NCI-H526 treated with DMSO at 0.1 percent for 48 hours (cell line): ENCODE measurements around the gene ZNF423.

Experiments
- DNase-seq: peaks from one replicate; lab custom pipeline; 2025; lab: John Stamatoyannopoulos, UW

Gene ZNF423

DNA sequence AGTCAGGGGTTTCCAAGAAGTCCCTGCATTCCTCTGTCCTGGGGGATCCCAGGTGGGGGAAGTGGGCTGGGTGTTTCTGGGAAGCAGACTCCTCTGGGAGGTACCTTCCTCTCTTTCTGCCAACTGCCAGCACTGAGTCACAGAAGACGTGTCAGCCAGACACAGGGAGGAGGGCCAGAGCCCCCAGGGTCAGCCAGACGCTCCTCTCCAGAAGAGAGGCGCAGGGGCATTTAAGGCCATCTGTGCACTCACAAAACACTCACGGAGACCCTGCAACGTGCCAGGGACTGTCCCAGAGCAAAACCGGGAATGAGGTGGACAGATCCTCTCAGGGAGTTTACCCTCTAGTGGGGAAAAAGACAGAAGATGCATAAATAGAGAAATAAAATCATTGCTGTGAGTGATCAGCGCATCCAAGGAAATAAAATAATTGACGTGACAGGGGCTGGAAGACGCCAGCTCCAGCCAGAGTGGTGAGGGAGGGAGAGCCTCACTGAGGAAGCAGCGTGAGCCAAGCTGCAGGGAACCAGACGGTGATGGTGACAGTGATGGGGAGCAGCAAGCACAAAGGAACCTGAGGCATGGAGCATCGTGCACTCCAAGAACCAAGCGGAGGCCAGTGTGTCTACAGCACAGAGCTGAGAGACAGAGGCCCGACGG lies 105.4 kb downstream of the ZNF423 start:
- DNase-seq, result no peak

DNA sequence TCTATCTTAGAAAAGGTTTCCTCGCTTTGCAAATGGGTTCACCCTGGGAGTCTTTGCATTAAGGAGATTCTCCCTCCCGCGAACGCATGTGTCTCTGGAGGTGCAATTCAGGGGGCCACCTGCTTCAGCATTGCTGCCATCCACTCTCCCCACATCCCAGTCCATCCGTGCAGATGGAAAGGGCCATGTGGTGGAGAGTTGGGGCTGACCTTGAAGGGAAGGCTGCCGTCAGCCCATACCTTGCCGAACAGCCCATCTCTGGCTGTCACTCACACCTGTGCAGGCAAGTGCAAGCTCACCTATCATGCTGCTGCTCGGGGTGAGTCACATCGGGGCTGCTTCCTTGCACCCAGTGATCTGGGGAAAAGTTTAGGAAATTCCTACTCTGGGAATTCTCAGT lies 106.1 kb downstream of the ZNF423 start:
- no peak for DNase-seq

DNA sequence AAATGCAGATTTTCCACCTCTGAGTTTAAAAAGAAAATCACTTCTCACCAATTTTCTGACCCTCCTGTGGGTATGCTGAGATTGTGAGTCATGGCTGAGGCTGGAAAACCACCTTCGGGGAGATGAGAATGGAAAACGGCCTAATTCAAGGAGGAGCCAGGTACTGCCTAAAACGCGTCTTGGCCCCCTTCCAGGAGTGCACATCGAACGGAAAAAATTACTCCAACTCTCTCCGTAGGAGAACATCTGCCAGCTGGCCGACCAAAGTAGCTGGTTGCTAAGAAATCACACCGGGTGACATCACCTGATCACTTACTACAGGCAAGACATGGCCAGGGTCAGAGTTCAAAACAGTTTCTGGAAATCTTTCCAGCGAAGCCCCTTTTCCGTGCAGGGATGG lies 107.6 kb downstream of the ZNF423 start:
- DNase-seq, result no peak

DNA sequence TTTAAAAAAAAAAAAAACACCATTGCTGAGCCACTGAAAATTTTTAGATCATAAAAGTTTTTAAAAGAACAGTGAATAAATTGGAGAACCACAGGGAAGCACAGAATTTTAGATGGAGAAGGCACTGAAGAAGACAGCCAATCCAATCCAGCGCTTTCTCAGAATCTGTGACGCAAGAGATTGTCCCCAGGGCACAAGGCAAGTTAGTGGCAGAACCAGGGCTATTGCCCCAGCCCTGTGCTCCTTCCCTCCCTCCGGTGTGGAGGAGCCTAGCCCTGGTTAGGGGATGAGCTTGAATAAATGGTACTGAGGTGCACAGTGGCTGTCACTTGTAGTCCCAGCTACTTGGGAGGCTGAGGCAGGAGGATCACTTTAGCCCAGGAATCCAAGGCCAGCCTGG lies 108.3 kb downstream of the ZNF423 start:
- DNase-seq, result no peak

DNA sequence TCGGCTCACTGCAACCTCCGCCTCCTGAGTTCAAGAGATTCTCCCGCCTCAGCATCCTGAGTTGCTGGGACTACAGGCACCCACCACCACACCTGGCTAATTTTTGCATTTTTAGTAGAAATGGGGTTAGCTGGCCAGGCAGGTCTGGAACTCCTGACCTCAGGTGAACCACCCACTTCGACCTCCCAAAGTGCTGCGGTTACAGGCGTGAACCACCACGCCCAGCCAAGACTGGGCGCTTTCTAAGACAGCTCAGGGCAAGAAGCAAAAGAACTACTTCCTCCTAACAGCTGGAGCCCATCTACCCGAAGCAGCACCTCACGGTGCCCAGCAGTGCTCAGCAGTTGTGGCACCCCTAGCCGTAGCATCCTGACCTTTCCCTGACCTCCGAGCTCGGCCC lies 109.4 kb downstream of the ZNF423 start:
- no peak for DNase-seq

DNA sequence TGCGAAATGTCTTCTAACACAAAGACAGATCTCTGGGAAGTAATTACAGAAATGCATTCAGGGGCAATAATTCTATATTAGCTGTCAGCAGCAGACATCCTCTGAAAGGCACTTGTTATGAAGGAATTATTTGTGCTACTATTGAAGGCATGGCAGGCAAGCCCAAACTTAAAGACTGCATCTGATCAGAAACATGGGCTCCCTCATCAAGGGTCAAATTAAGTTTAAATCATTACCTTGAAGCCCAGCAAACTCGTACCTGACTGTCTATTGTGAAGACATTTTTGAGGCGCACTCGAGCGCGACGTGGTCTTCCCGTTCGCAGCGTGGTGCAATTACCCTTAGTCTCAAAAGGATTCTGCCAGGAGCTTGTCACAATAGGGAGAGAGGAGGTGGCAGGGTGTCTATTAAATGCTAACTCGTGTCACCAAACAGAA lies 110.6 kb downstream of the ZNF423 start:
- DNase-seq, result no peak

DNA sequence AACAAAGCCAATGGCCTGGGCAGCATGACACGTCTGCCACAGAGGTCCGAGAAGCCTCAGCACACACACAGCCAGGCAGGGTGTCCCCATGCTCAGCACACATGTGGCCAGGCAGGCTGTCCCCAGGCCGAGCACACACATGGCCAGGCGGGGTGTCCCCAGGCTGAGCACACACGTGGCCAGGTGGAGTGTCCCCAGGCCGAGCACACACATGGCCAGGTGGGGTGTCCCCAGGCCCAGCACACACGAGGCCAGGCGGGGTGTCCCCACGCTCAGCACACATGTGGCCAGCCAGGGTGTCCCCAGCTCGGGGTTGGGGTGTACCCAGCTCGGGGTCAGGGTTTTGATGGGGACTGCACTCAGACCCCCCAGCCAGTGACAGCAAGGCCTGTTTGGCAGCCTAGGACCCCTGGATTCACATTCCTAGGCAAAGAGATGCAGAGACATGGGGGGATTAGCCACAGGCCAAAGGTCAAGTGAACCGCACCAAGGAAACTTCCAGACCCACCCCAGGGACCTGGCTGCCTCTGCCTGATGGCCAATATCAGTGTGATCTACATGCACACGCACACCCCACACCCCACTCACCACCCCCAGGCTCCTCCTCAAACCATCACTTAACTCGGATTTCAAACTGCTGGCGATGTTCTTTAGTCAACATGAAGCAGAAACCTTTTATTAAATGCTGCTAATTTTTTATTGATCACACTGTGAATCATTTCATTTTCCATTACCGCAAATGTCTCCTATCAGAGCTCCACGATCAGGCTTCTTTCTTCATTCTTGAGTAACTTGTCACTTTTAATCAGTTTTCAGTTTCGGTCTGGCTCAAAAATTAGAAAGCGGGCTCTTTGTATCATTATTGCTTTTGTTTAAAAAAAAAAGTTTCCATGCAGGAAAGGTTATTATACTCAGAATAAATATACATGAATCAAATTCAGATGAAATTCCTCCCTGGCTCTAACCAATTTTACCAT lies 111.4 kb downstream of the ZNF423 start:
- no peak for DNase-seq

DNA sequence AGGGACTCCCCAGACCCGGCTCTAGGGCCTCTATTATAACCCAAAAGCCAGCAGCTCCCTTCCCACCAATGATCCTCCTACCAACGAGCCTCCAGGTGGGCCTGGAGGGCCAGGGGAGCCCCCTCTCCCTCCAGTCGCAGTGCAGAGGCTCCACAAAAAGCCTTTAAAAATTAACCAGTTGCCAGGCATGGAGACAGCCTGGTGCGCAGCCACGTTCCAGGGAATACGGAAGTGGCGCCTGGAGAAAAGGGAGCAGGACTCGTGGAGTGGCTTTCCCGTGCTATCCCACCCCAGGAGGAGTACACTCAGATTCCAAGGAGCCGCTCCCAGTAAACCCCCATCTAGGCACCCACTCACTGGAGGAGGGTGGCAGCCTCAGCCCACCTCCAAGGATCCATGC lies 112.3 kb downstream of the ZNF423 start:
- DNase-seq, result no peak

DNA sequence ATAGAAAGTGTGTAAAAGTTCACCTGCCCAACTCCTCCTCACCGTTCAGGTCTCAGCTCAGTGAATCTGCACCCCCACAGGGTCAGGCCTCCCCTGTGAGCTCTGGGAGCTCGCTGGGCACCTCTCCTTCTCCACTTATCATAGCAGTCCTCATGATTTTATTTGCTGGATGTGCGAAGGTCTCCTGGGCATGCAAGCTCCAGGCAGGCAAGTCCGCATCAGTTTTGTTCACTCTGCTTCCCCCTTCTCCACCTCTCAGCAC lies 112.8 kb downstream of the ZNF423 start:
- DNase-seq, result no peak

DNA sequence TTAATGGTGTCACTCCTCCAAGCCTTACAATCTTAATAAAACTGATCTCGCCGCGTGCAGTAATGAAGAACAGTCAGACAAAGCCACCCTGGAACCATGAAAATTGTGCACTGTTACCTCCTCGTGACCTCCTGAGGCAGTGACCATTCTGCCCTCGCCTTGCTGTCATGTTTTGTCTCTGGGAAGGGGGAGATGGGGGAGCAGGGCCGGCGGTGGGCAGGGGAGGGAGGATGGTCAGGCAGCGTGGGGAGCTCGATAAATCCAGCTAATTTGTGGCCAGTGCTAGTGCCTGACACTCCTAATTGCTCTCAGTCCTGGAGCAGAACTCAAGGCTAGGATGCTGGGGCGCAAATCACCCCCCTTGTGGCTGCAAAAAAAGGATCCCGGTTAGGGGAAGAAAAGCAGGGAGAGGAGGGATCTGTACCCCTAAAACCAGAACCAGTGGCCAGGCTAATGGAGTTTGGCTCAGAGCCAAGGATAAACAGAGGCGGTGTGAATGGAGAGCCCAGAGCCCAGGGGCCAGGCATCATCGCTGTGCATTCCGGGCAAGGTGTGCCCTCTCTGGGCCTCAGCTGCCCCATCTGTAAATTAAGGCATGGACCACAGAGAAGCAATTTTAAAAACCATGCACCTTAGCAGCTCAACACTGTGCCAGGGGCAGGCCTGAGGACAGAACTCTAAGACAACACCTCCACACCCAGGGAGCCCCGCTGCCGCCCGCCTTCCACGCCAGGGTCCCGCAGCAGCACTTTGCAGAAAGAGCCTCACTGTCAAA lies 113.3 kb downstream of the ZNF423 start:
- DNase-seq, result no peak

DNA sequence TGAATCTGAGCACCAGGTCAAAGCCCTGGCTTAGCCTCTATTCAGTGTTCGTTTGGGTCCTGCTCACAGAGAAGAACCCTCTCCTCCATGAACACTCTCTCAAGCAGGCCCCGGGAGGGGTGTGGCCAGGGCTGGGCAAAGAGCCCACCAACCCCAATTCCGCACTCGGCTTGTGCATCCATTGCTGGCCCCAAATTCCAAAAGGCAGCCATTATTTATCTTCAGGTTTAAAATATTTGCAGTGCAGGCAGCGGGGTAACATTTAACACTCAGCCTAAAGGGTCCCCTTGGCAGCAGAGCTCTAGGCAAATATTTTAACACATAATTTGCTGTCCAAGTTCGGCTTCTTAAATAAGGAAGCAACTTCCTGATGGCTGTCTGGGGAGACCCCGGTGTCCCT lies 115.7 kb downstream of the ZNF423 start:
- no peak for DNase-seq

DNA sequence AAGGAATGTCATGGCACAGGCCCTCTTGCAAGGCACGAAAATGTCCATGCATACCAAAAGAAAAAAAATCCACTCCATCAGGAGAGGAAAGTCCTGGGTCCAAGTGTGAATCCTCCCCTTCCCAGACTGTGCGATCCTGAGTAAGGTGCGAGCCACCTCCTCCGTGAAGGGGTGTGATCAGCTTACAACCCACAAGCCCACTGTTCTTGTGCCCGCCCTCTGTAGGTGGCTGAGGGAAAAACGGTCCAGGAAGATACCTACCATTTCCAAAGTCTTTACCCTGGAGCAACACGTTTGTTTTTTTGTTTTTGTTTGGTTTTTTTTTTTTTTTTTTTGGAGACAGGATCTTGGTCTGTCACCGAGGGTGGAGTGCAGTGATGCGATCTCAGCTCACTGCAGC lies 116.5 kb downstream of the ZNF423 start:
- DNase-seq, result no peak

DNA sequence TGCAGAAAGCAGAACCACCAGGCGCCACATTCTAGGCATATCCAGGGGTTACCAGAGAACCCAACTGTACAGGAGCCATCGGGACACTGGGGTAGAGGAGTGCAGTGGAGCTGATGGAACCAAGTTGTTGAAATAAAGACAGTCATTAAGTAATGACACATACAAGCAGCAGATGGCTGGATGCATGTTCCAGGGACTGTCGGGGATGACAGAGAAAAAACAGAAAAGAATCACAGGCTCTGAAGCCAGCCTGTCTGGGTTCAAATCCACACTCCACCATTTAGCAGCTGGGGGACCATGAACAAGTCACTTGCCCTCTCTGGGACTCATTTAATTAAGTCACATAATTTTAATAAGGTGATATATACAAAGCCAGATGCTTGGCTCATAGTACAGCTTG lies 117.1 kb downstream of the ZNF423 start:
- no peak for DNase-seq

DNA sequence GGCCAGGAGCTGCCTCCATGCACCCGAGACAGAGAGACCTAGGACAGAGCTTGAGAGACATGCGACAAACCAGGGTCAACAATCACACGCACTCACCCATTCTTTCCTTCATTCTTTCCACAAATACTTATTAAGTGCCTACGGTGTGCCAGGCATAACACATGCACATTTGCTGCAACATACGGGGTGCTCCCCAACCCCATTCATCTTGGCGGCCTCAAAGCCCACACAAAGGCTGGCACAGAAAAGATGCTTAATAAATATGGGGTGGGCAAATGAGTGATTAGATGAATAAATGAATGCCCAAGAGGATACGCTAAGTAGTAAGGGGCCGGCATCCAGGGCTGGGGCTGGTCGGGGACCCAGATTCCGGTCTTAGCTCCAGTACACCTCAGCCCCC lies 117.9 kb downstream of the ZNF423 start:
- no peak for DNase-seq

DNA sequence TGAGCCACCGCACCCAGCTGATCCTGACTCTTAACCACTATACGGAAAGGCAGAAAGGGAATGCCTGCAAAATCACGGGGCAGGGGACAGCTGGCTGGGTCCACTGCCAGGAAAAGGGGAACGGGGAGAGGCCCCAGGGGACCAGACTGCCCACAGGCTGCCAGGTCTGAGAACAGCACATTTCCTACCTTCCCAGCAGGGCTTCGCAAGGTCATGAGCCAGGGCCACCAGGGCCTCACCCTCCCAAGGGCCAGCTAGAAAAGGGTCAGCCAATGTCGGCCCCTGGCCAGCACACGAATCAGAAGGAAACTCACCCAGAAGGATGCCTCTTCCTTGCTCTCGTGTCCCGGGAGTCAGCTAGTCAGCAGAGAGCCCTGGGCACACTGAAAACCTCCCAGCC lies 118.4 kb downstream of the ZNF423 start:
- DNase-seq, result no peak

DNA sequence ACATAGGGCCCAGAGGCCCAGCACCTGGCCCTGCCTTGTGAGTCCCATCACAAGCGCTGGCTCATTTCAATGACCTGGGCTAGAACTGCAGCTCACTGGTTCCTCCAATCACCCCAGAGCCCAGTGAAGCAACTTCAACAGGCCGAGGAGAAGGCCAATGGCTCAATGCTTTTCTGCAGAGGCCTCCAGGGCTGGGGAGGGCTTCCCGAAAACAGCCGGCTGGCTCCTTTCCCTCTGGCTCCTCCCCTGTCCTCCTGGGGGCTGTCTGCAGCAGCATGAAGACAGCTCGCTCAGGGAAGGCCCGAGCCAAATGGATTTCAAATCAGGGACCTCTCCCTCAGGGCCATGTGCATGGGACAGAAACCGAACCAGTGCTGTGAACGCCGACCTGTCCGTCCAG lies 121.6 kb downstream of the ZNF423 start:
- DNase-seq, result no peak

DNA sequence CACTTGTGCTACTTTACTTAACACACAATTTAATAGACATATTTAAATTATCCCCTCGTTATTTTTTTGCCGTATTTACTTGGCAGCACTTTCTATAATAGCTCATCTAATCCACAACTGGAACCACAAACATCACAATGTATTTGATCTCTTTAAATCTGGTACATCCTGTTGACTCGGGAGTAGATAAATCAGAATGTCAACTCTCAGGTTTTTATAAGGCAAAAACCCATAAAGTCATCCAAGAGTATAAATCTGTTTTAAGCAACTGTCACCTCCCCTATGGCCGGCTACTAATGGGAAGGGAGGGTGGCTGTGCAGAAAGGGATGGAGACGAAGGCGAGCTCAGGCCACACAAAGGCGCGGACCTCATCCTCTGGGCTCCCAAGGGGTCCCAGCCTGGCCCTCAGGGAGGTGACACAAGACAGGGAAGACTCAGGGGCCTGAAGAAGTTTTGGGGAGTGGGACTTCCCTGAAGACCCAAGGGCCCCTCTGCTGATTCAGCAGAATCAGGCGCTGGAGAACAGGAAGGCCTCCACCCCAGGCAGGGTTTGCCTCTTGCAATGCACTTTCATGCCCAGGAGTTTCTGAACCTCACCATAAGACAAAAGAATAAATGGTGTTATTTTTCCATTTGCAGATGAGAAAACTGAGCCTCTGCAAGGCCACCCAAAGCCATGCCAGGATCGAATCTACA lies 122.5 kb downstream of the ZNF423 start:
- no peak for DNase-seq

DNA sequence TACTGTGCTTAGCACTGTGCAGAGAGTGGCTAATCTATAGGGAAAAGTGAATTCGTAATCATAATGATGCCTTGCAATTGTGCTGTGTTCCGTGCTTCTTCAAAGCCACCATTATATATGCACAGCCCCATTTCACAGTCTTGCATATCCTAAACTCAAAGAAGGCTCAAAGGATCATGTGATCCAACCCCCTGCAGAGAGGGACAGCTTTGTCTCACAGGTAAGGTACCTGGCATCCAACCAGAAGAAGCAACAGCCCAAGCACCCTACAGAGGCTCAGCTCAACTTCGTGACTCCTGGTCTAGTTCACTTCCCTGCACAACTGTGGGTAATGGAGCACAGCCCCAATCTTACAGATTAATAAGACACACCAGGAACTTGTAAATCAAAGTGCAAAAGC lies 124.0 kb downstream of the ZNF423 start:
- no peak for DNase-seq

DNA sequence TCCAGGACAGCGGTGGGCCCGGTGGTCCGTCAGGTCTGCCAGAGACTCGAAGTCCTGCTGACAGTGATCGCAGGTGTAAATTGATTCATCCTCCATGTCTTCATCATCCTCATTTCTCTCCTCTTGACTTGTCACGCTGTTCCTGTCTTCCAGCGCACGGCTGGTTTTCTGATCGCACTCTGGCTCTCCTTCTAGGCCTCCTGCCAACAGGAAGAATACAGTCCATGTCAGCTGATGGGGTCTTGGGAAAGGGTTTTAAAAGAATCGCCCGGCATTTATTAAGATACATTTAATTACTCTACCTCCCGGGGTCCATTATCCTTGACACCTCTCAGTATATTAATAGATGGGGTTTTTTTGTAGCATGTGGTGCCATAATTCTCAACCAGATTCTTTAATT lies 125.1 kb downstream of the ZNF423 start:
- DNase-seq, result no peak

DNA sequence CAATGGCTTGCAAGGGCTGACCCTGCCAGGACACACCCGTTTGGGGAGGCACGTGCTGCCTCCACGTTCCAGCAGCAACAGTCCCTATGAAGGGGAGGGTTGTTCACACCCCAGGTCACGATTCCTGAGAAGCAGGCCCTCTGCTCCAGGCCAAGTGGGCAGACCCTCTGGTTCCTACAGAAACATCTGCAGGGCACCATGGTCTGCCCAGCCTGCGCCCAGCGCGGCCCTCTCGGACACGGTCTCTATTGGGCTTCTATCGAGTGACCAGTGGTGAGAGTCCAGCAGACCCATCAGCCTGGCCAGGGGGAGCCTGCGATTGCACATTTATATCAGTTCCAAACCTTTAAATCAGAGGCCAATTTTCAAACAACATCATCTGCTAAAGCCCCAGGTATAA lies 128.3 kb downstream of the ZNF423 start:
- no peak for DNase-seq

DNA sequence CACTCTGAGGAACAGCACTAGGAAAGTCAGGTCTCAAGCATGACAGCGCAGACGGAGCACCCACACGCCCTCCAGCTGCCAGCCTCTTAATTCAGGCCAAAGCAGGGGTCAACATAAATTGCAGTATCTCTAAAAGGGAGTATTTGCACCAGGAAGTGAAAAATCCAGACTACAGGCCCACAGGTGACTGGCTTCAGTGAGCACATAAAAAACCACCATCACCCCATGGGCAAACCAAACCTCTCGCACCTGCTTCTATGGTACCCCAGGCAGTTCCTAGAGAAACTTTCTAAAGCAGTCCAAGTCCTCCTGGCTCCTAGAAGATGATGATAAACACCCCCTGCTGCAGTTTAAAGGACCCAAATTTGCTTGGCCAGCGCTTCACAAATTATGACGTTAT lies 129.8 kb downstream of the ZNF423 start:
- DNase-seq, result no peak

DNA sequence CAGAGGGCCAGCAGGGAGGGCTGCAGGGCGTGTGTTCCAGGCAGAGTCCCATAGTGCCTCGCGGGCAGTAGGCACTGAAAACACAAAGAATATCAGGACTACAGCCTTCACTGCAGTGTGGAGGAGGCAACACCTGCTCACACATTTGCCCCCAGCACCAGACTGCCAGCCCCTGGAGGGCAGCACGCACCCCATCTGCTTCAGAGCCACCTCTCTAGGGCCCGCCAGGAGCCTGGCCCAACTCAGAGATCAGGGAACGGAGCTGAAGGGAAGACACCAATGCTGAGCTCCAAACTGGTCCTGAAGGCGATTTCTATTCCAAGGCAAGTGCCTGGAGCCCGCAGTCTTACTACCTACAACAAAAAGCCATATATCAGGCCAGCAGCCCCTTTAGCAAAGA lies 130.3 kb downstream of the ZNF423 start:
- no peak for DNase-seq
